IMR-90 (cell line): Measurements from ENCODE around the gene RARB. TPM values are rescaled to one million over a fixed set of nuclear protein-coding genes. Genes with fewer than 3 reads are reported as not detected.

Source experiments
- ATAC-seq: fragments of 200-7000 bp; cut with Tn5 transposase; 2 replicates; pipeline ENCODE4 v1.9.1; 2020; ENCODE audit warnings: low read depth, mild to moderate bottlenecking, moderate library complexity
- BruUV-seq: library from RNA; stranded (reverse); fragments of 400-500 nt; replicated peaks from 2 replicates; lab custom pipeline; 2021; lab: Mats Ljungman, UMichigan
- CTCF ChIA-PET: fragments of 300-600 bp; formaldehyde crosslinking; extraction: SDS; loops from one replicate; lab custom pipeline; 2021; ENCODE audit warnings: antibody characterized with exemption; lab: Yijun Ruan, JAX
- POLR2A ChIA-PET: fragments of 300-600 bp; sonication (Branson Sonifier 250); formaldehyde crosslinking; loops from one replicate; lab custom pipeline; 2022; ENCODE audit warnings: antibody characterized with exemption; ENCODE audit not compliant: unreplicated experiment; lab: Charles Lee
- DNase-seq: peaks from one replicate; pipeline ENCODE4 v3.0.0; 2013
- H2AFZ ChIP-seq: replicated peaks from 2 replicates; pipeline ENCODE3; 2013; ENCODE audit warnings: low read length, mild to moderate bottlenecking; ENCODE audit not compliant: poor library complexity
- H2AK5ac ChIP-seq: 2 replicates; pipeline ENCODE4 v1.6.1; 2013; ENCODE audit warnings: low read depth, low read length, inconsistent platforms
- H2AK9ac ChIP-seq: replicated peaks from 2 replicates; pipeline ENCODE3; 2013; ENCODE audit warnings: mild to moderate bottlenecking, low read depth, low read length, moderate library complexity; ENCODE audit not compliant: poor library complexity
- H2BK120ac ChIP-seq: 2 replicates; pipeline ENCODE4 v1.6.1; 2013; ENCODE audit warnings: low read depth, low read length, inconsistent platforms
- H2BK15ac ChIP-seq: 3 replicates; pipeline ENCODE4 v1.6.1; 2013; ENCODE audit warnings: low read depth, low read length, inconsistent platforms
- H2BK20ac ChIP-seq: 2 replicates; pipeline ENCODE4 v1.6.1; 2013; ENCODE audit warnings: low read depth, mild to moderate bottlenecking, inconsistent platforms, low read length, moderate library complexity
- H2BK5ac ChIP-seq: 2 replicates; pipeline ENCODE4 v1.6.1; 2013; ENCODE audit warnings: mild to moderate bottlenecking, low read depth, low read length, inconsistent platforms; ENCODE audit not compliant: poor library complexity, severe bottlenecking
- H3K14ac ChIP-seq: replicated peaks from 2 replicates; pipeline ENCODE4 v1.6.1; 2013; ENCODE audit warnings: low read depth, low read length, inconsistent platforms
- H3K18ac ChIP-seq: 2 replicates; pipeline ENCODE4 v1.6.1; 2013; ENCODE audit warnings: low read depth, low read length, control low read depth
- H3K23ac ChIP-seq: 2 replicates; pipeline ENCODE4 v1.6.1; 2013; ENCODE audit warnings: low read depth, low read length, inconsistent platforms
- H3K27ac ChIP-seq: 2 replicates; pipeline ENCODE4 v1.5.1; 2013; ENCODE audit warnings: mild to moderate bottlenecking, control low read depth, low read length; ENCODE audit not compliant: insufficient read depth
- H3K27me3 ChIP-seq: 2 replicates; pipeline ENCODE4 v1.6.1; 2013; ENCODE audit warnings: low read length; ENCODE audit not compliant: control insufficient read depth, insufficient read depth
- H3K36me3 ChIP-seq: 2 replicates; pipeline ENCODE4 v1.6.1; 2013; ENCODE audit warnings: low read length, mixed read lengths; ENCODE audit not compliant: control insufficient read depth, insufficient read depth
- H3K4ac ChIP-seq: 2 replicates; pipeline ENCODE4 v1.6.1; 2013; ENCODE audit warnings: low read depth, low read length, inconsistent platforms
- H3K4me1 ChIP-seq: 2 replicates; pipeline ENCODE4 v1.6.1; 2013; ENCODE audit warnings: low read length, mixed read lengths; ENCODE audit not compliant: control insufficient read depth, insufficient read depth
- H3K4me2 ChIP-seq: 2 replicates; pipeline ENCODE4 v1.6.1; 2013; ENCODE audit warnings: low read depth, mild to moderate bottlenecking, control low read depth, low read length, moderate library complexity
- H3K4me3 ChIP-seq: 2 replicates; pipeline ENCODE4 v1.5.1; 2013; ENCODE audit warnings: low read depth, mild to moderate bottlenecking, control low read depth, low read length, moderate library complexity; ENCODE audit not compliant: insufficient read depth
- H3K56ac ChIP-seq: 2 replicates; pipeline ENCODE4 v1.6.1; 2013; ENCODE audit warnings: low read length, inconsistent platforms; ENCODE audit not compliant: insufficient read depth; ENCODE audit errors: extremely low read depth
- H3K79me1 ChIP-seq, 2 experiments: 2 replicates each; pipeline ENCODE4 v1.6.1; 2013; ENCODE audit warnings: low read length in 2 of 2, inconsistent platforms in 1 of 2, low read depth in 1 of 2
- H3K9ac ChIP-seq: 2 replicates; pipeline ENCODE4 v1.6.1; 2013; ENCODE audit warnings: low read depth, low read length, control low read depth
- H3K9me1 ChIP-seq: 2 replicates; pipeline ENCODE4 v1.6.1; 2013; ENCODE audit warnings: low read length, inconsistent platforms; ENCODE audit not compliant: insufficient read depth
- H3K9me3 ChIP-seq: 2 replicates; pipeline ENCODE4 v1.6.1; 2013; ENCODE audit warnings: low read length; ENCODE audit not compliant: control insufficient read depth, insufficient read depth
- H4K20me1 ChIP-seq: 2 replicates; pipeline ENCODE4 v1.6.1; 2013; ENCODE audit warnings: low read length, inconsistent platforms; ENCODE audit not compliant: insufficient read depth
- H4K5ac ChIP-seq: 2 replicates; pipeline ENCODE4 v1.6.1; 2013; ENCODE audit warnings: mild to moderate bottlenecking, low read depth, low read length, control low read depth
- H4K8ac ChIP-seq, 2 experiments: 2 replicates each; pipeline ENCODE4 v1.6.1; 2013; ENCODE audit warnings: low read depth in 2 of 2, low read length in 2 of 2, control low read depth in 1 of 2, inconsistent platforms in 1 of 2
- H4K91ac ChIP-seq: 2 replicates; pipeline ENCODE4 v1.6.1; 2013; ENCODE audit warnings: low read depth, low read length, inconsistent platforms; ENCODE audit not compliant: insufficient read depth
- CEBPB ChIP-seq: IDR thresholded peaks from 2 replicates; pipeline ENCODE4 v1.6.1; 2012; ENCODE audit warnings: low read depth, low read length, improper control_type of control experiment
- CHD1 ChIP-seq: IDR thresholded peaks from 2 replicates; pipeline ENCODE4 v1.6.1; 2012; ENCODE audit warnings: low read depth, low read length, improper control_type of control experiment
- FOS ChIP-seq: fragments of 150-350 bp; IDR thresholded peaks from 2 replicates; pipeline ENCODE4 v1.6.1; 2016; ENCODE audit warnings: low read depth, low read length
- POLR2A ChIP-seq: IDR thresholded peaks from 2 replicates; pipeline ENCODE4 v1.6.1; 2012; ENCODE audit warnings: mild to moderate bottlenecking, low read depth, low read length
- WGBS, 2 experiments: methylation state at CpG; one replicate each; pipeline versions ENCODE4 v1.1.5 to v1.1.7; 2013; ENCODE audit warnings: missing lambda C conversion rate in 2 of 2; ENCODE audit not compliant: insufficient read length in 1 of 2; ENCODE audit errors: extremely low coverage in 2 of 2; 5-methylcytosine and 5-hydroxymethylcytosine counted together
- dilution Hi-C: fragments of 300-500 bp; cut with HindIII; formaldehyde crosslinking; loops from one replicate; pipeline ENCODE4 v1.14.3; 2018; ENCODE audit warnings: low sequenced_read_pairs; ENCODE audit not compliant: unreplicated experiment
- in situ Hi-C: fragments of 300-500 bp; cut with MboI; formaldehyde crosslinking; loops from 3 replicates; pipeline ENCODE4 v1.14.3; 2019; ENCODE audit warnings: low sequenced_read_pairs, inconsistent platforms, mixed read lengths
- intact Hi-C: fragments of 100-400 bp; cut with micrococcal nuclease; formaldehyde crosslinking; loops from 2 replicates; pipeline ENCODE4 v1.10.0; 2022
- polyA plus RNA-seq, 3 experiments: library from polyadenylated mRNA; depleted of rRNA; stranded (reverse); fragments of >200 nt; gene quantifications; 2 replicates each; pipeline ENCODE4 v1.2.3, GENCODE V29; 2012; ENCODE audit warnings: low replicate concordance in 1 of 3
- total RNA-seq: library from RNA; depleted of rRNA; stranded (reverse); fragments of >200 nt; gene quantifications from 2 replicates; pipeline ENCODE4 v1.2.3, GENCODE V29; 2012

The RARB gene
- total and polyA plus RNA-seq, 2 of the 4 experiments (the other 2 are of a cell fraction) = 0.53 to 1.4 TPM

GRCh38 chr3:25478964-25479726, 51.1 kb downstream of the RARB start:
- intact Hi-C loops = no loop called here

More at GRCh38 chr3:25478964-25479726, 51.1 kb downstream of the RARB start:
- TF ChIP-seq POLR2A (no peak), CHD1 (no peak), FOS (no peak), CEBPB (no peak)
- Histone ChIP-seq H4K5ac (no peak overlapping the region), H3K79me1 (no peaks in the 10 kb centered on the region), H3K27me3 (no peaks in the 10 kb centered on the region), H2BK20ac (no peak overlapping the region), H2AFZ (no peak overlapping the region), H3K56ac (no peak overlapping the region), H3K18ac (no peak overlapping the region), H2AK5ac (no peak overlapping the region), H3K4ac (no peak overlapping the region), H4K8ac (no peak overlapping the region), H3K4me1 (no peaks in the 10 kb centered on the region), H3K36me3 (no peaks in the 10 kb centered on the region), H2BK5ac (no peak overlapping the region), H3K9me3 (no peaks in the 10 kb centered on the region), H3K4me3 (no peak overlapping the region), H3K14ac (no peak overlapping the region), H2BK120ac (no peak overlapping the region), H3K9me1 (no peaks in the 10 kb centered on the region), H4K91ac (no peak overlapping the region), H2AK9ac (no peak overlapping the region), H3K23ac (no peak overlapping the region), H3K27ac (no peak overlapping the region), H3K4me2 (no peak overlapping the region), H3K9ac (no peak overlapping the region), H2BK15ac (no peak overlapping the region), H4K20me1 (no peaks in the 10 kb centered on the region)
- in situ Hi-C loops (no loop called here), dilution Hi-C loops (no loop called here)
- ChIA-PET POLR2A (no interaction called here), CTCF (interaction anchor here (1.5 kb wide), 1 partner anchor 114 kb away, joined by 3 read pairs; no protein-coding TSS in a partner anchor)
- ATAC-seq (no peak), DNase-seq (no peak)
- no TSS peak for BruUV-seq
- WGBS, 2 experiments = no CpG with 5 or more reads among the region's 3 CpGs
